Measurements from ENCODE around the gene RETN. TPM values are rescaled to one million over a fixed set of nuclear protein-coding genes. Genes with fewer than 3 reads are reported as not detected.

Gene RETN
- polyA plus RNA-seq, 2 of the 4 experiments (the other 2 are of a cell fraction) = not detected

GRCh38 chr19:7644550-7644877, 24.3 kb upstream of the RETN start:
- CTCF ChIA-PET = interaction anchor here (1.3 to 1.5 kb wide), 2 partner anchors 36 to 76 kb away, joined by 4 to 8 read pairs; partner anchors contain the start of gene TRAPPC5
- Histone ChIP-seq H3K4me3 (no peak overlapping the region), H3K27ac (no peak overlapping the region), H3K4me2 (no peak overlapping the region), H3K4me1 (no peaks in the 10 kb centered on the region), H3K9me3 (no peaks in the 10 kb centered on the region)
- TF ChIP-seq HMGXB4 (CRISPR knock-in tag; IDR thresholded peaks at IDR 0.05; ENCODE audit: borderline replicate concordance) = no peak
- no peak for TF ChIP-seq TP53 (CRISPR knock-in tag; IDR thresholded peaks at IDR 0.05)
- no peak for TF ChIP-seq NPAS2 (CRISPR knock-in tag; IDR thresholded peaks at IDR 0.05; ENCODE audit: borderline replicate concordance)
- no peak for TF ChIP-seq CEBPB (IDR thresholded peaks at IDR 0.05)
- TF ChIP-seq HES2 (IDR thresholded peaks at IDR 0.05) = no peak
- TF ChIP-seq RFX5 (IDR thresholded peaks at IDR 0.05) = no peak
- no peak for TF ChIP-seq ZSCAN20 (CRISPR knock-in tag; IDR thresholded peaks at IDR 0.05)
- no peak for TF ChIP-seq MAFK (IDR thresholded peaks at IDR 0.05; ENCODE audit: partially characterized antibody)
- TF ChIP-seq CTCF (IDR thresholded peaks at IDR 0.05) = no peak
- no peak for TF ChIP-seq PHF8 (IDR thresholded peaks at IDR 0.05; ENCODE audit: borderline replicate concordance, low read depth)
- TF ChIP-seq ELK1 (IDR thresholded peaks at IDR 0.05; ENCODE audit: low read depth, low read length) = no peak
- TF ChIP-seq GATA3 (IDR thresholded peaks at IDR 0.05; ENCODE audit: borderline replicate concordance) = no peak
- TF ChIP-seq HOXA7 (CRISPR knock-in tag; IDR thresholded peaks at IDR 0.05) = no peak
- no peak for TF ChIP-seq CHD2 (IDR thresholded peaks at IDR 0.05; ENCODE audit: low read length, partially characterized antibody)
- TF ChIP-seq FOXS1 (CRISPR knock-in tag; IDR thresholded peaks at IDR 0.05) = no peak
- ATAC-seq (no peak), FAIRE-seq (no peak), DNase-seq (ENCODE audit: low read depth in 1 of 2, low spot score in 1 of 2) (no peak)
- POLR2A ChIA-PET = interaction anchor here (0.6 to 1.3 kb wide), 2 partner anchors 15 to 58 kb away, joined by 4 to 6 read pairs; partner anchors contain the start of genes PET100 and XAB2
- WGBS (ENCODE audit: missing lambda C conversion rate) = 96% methylated on average over 18 of the region's 20 CpGs

- POLR2A ChIA-PET = interaction anchor here (0.6 to 1.3 kb wide), 2 partner anchors 16 to 59 kb away, joined by 4 to 6 read pairs; partner anchors contain the start of genes PET100 and XAB2
- H3K4me3 ChIP-seq = no peak overlapping the region
- no peaks in the 10 kb centered on the region for H3K4me1 ChIP-seq
- DNase-seq (ENCODE audit: low read depth in 1 of 2, low spot score in 1 of 2) (no peak), FAIRE-seq (no peak), ATAC-seq (peak; percentile 12 to 22; a peak in 1 of 6 replicates)
- H3K9me3 ChIP-seq = no peaks in the 10 kb centered on the region
- TF ChIP-seq RNF2 (IDR thresholded peaks at IDR 0.05; ENCODE audit: borderline replicate concordance, low read depth) = no peak
- no peak for TF ChIP-seq REST (IDR thresholded peaks at IDR 0.05)
- no peak for TF ChIP-seq RARB (CRISPR knock-in tag; IDR thresholded peaks at IDR 0.05)
- TF ChIP-seq MAX (IDR thresholded peaks at IDR 0.05) = no peak
- no peak for TF ChIP-seq HOXA7 (CRISPR knock-in tag; IDR thresholded peaks at IDR 0.05)
- TF ChIP-seq CBX8 (IDR thresholded peaks at IDR 0.05) = no peak
- TF ChIP-seq POLR2AphosphoS2 (conservative IDR thresholded peaks at IDR 0.05; ENCODE audit: low read length) = no peak
- no peak for TF ChIP-seq HOXB13 (CRISPR knock-in tag; IDR thresholded peaks at IDR 0.05; ENCODE audit: low read depth)
- no peak for TF ChIP-seq SMC3 (IDR thresholded peaks at IDR 0.05)
- no peak for TF ChIP-seq PBX3 (IDR thresholded peaks at IDR 0.05)
- no peak for TF ChIP-seq BCL3 (IDR thresholded peaks at IDR 0.05)
- no peak for TF ChIP-seq PHF8 (IDR thresholded peaks at IDR 0.05; ENCODE audit: borderline replicate concordance, low read depth)
- no peak overlapping the region for H3K27ac ChIP-seq
- 89% methylated on average over 12 of the region's 14 CpGs for WGBS (ENCODE audit: missing lambda C conversion rate)
- H3K4me2 ChIP-seq = no peak overlapping the region
- CTCF ChIA-PET = interaction anchor here (1.3 to 1.5 kb wide), 2 partner anchors 36 to 77 kb away, joined by 4 to 8 read pairs; partner anchors contain the start of gene TRAPPC5
Measured at GRCh38 chr19:7645163-7645562, 23.7 kb upstream of the RETN start.
